Thymus (tissue), 11 donors: ENCODE data around the gene PC. TPM values are rescaled to one million over a fixed set of nuclear protein-coding genes. Genes with fewer than 3 reads are reported as not detected.

Experiments used
- DNase-seq, 9 donors: peaks; one replicate each; pipeline ENCODE4 v3.0.0-alpha.2; 2013; ENCODE audit warnings: low spot score in 9 of 9, low read depth in 6 of 9, missing footprints in 1 of 9
- H3K27ac ChIP-seq, 2 donors: one replicate each; pipeline ENCODE4 v1.5.1; 2013; ENCODE audit warnings: control low read depth in 1 of 2, low read depth in 1 of 2, low read length in 1 of 2, mild to moderate bottlenecking in 1 of 2, moderate library complexity in 1 of 2
- H3K27me3 ChIP-seq, 2 donors: one replicate each; pipeline ENCODE4 v1.5.1; 2013; ENCODE audit warnings: low read length in 1 of 2; ENCODE audit not compliant: control insufficient read depth in 2 of 2, insufficient read depth in 1 of 2
- H3K36me3 ChIP-seq, 2 donors: one replicate each; pipeline ENCODE4 v1.5.1; 2013; ENCODE audit warnings: low read length in 1 of 2, mild to moderate bottlenecking in 1 of 2, moderate library complexity in 1 of 2; ENCODE audit not compliant: control insufficient read depth in 2 of 2, insufficient read depth in 2 of 2
- H3K4me1 ChIP-seq, 2 donors: one replicate each; pipeline ENCODE4 v1.5.1; 2013; ENCODE audit warnings: low read length in 2 of 2; ENCODE audit not compliant: control insufficient read depth in 2 of 2, insufficient read depth in 2 of 2
- H3K4me3 ChIP-seq, 2 donors: one replicate each; pipeline ENCODE4 v1.5.1; 2013; ENCODE audit warnings: low read length in 2 of 2, control low read depth in 1 of 2, mild to moderate bottlenecking in 1 of 2
- H3K9me3 ChIP-seq, 2 donors: one replicate each; pipeline ENCODE4 v1.5.1; 2013; ENCODE audit warnings: low read length in 1 of 2, mild to moderate bottlenecking in 1 of 2; ENCODE audit not compliant: control insufficient read depth in 2 of 2, insufficient read depth in 1 of 2
- WGBS: extraction: QIAGEN DNeasy Blood & Tissue Kit; methylation state at CpG from one replicate; pipeline ENCODE4 v1.1.7; 2013; 5-methylcytosine and 5-hydroxymethylcytosine counted together
- polyA plus RNA-seq: library from polyadenylated mRNA; stranded (reverse); fragments of 200-250 nt; gene quantifications from one replicate; pipeline ENCODE4 v1.2.3, GENCODE V29; 2013
- total RNA-seq: library from RNA; stranded (reverse); fragments of 120-200 nt; gene quantifications from one replicate; pipeline ENCODE4 v1.2.4, GENCODE V29; 2013
- donor health status: healthy.

PC gene
- total and polyA plus RNA-seq, 2 donors: 3.4 to 9.9 TPM

GRCh38 chr11:66880496-66881450 lies 77.4 kb downstream of the PC start:
- Histone ChIP-seq H3K36me3 (no peaks in the 10 kb centered on the region), H3K27me3 (no peaks in the 10 kb centered on the region), H3K4me1 (peaks cover 17 to 30% of the 10 kb centered on the region in 2 donors), H3K27ac (peak overlapping the region in 1 of 2 donors; percentile 43), H3K9me3 (no peaks in the 10 kb centered on the region), H3K4me3 (no peak overlapping the region)
- WGBS: 28% methylated on average over 14 of the region's 14 CpGs
- DNase-seq: peak in 5 of 9 donors; percentile 18 to 68 (median 23)

DNA sequence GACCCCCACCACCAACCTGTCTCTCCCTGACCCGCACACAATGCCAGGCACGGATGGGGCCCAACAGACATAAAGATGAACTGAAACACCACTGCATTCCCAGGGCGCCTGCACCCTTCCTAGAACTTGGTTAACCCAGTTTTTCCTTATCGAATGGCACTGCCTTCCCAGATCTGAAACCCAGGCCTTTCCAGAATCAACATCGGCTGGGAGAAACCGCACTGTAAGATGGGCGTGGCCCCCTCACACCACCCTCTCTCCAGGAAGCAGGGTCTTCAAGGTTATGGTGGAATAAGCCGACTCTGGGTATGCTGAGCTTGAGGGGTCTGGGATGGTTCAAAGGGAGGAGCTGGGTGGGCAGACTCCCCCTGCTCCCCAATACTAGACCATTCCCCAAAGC lies 78.2 kb downstream of the PC start:
- DNase-seq: no peak
- Histone ChIP-seq H3K36me3 (no peaks in the 10 kb centered on the region), H3K27me3 (peaks cover 0 to 2% of the 10 kb centered on the region in 2 donors), H3K4me1 (peaks cover 17 to 30% of the 10 kb centered on the region in 2 donors), H3K27ac (no peak overlapping the region), H3K4me3 (no peak overlapping the region), H3K9me3 (no peaks in the 10 kb centered on the region)
- WGBS: 97% methylated on average over 8 of the region's 8 CpGs

- DNase-seq: no peak
Observed at GRCh38 chr11:66879583-66879982, 78.6 kb downstream of the PC start.

GRCh38 chr11:66879000-66879399 lies 79.2 kb downstream of the PC start:
- 94% methylated on average over 7 of the region's 7 CpGs for WGBS
- no peaks in the 10 kb centered on the region for H3K9me3 ChIP-seq
- H3K4me3 ChIP-seq: no peak overlapping the region
- no peak for DNase-seq
- no peaks in the 10 kb centered on the region for H3K36me3 ChIP-seq
- H3K27me3 ChIP-seq: peaks cover 0 to 2% of the 10 kb centered on the region in 2 donors
- H3K27ac ChIP-seq: no peak overlapping the region
- peaks cover 17 to 30% of the 10 kb centered on the region in 2 donors for H3K4me1 ChIP-seq

More at GRCh38 chr11:66879583-66879982, 78.6 kb downstream of the PC start:
- 95% methylated on average over 9 of the region's 9 CpGs for WGBS
- H3K27ac ChIP-seq: no peak overlapping the region
- peaks cover 0 to 2% of the 10 kb centered on the region in 2 donors for H3K27me3 ChIP-seq
- H3K9me3 ChIP-seq: no peaks in the 10 kb centered on the region
- H3K36me3 ChIP-seq: no peaks in the 10 kb centered on the region
- H3K4me1 ChIP-seq: peaks cover 17 to 30% of the 10 kb centered on the region in 2 donors
- no peak overlapping the region for H3K4me3 ChIP-seq

GRCh38 chr11:66878474-66878873 lies 79.7 kb downstream of the PC start:
- H3K27ac ChIP-seq: no peak overlapping the region
- H3K27me3 ChIP-seq: peaks cover 0 to 2% of the 10 kb centered on the region in 2 donors
- peaks cover 17 to 30% of the 10 kb centered on the region in 2 donors for H3K4me1 ChIP-seq
- H3K4me3 ChIP-seq: no peak overlapping the region
- WGBS: 96% methylated on average over 12 of the region's 12 CpGs
- H3K36me3 ChIP-seq: no peaks in the 10 kb centered on the region
- no peak for DNase-seq
- no peaks in the 10 kb centered on the region for H3K9me3 ChIP-seq

GRCh38 chr11:66877588-66878385 lies 80.4 kb downstream of the PC start:
- peaks cover 16 to 28% of the 10 kb centered on the region in 2 donors for H3K4me1 ChIP-seq
- no peak overlapping the region for H3K27ac ChIP-seq
- 92% methylated on average over 9 of the region's 9 CpGs for WGBS
- H3K27me3 ChIP-seq: peaks cover 0 to 2% of the 10 kb centered on the region in 2 donors
- H3K36me3 ChIP-seq: no peaks in the 10 kb centered on the region
- H3K9me3 ChIP-seq: no peaks in the 10 kb centered on the region
- H3K4me3 ChIP-seq: no peak overlapping the region
- DNase-seq: no peak

- Histone ChIP-seq H3K36me3 (no peaks in the 10 kb centered on the region), H3K27ac (no peak overlapping the region), H3K4me1 (peaks cover 4 to 12% of the 10 kb centered on the region in 2 donors), H3K4me3 (no peak overlapping the region), H3K27me3 (peaks cover 0 to 2% of the 10 kb centered on the region in 2 donors), H3K9me3 (no peaks in the 10 kb centered on the region)
- WGBS: 96% methylated on average over 13 of the region's 13 CpGs
- no peak for DNase-seq
Observed at GRCh38 chr11:66875378-66875777, 82.8 kb downstream of the PC start.

- H3K36me3 ChIP-seq: no peaks in the 10 kb centered on the region
- 92% methylated on average over 6 of the region's 6 CpGs for WGBS
- no peak overlapping the region for H3K27ac ChIP-seq
- H3K27me3 ChIP-seq: peaks cover 0 to 2% of the 10 kb centered on the region in 2 donors
- no peak overlapping the region for H3K4me3 ChIP-seq
- H3K4me1 ChIP-seq: peaks cover 0 to 2% of the 10 kb centered on the region in 2 donors
- no peaks in the 10 kb centered on the region for H3K9me3 ChIP-seq
- no peak for DNase-seq
Observed at GRCh38 chr11:66874232-66874631, 84.0 kb downstream of the PC start.

- no peaks in the 10 kb centered on the region for H3K9me3 ChIP-seq
- 97% methylated on average over 18 of the region's 18 CpGs for WGBS
- no peak for DNase-seq
Observed at GRCh38 chr11:66871521-66871901, 86.7 kb downstream of the PC start.

More at GRCh38 chr11:66871521-66871901, 86.7 kb downstream of the PC start:
- Histone ChIP-seq H3K27me3 (peaks cover 0 to 2% of the 10 kb centered on the region in 2 donors), H3K4me3 (no peak overlapping the region), H3K4me1 (peaks cover 4 to 8% of the 10 kb centered on the region in 2 donors), H3K36me3 (no peaks in the 10 kb centered on the region), H3K27ac (no peak overlapping the region)
